ENCODE measurements around the gene CS. TPM values are rescaled to one million over a fixed set of nuclear protein-coding genes. Genes with fewer than 3 reads are reported as not detected.
A peak's percentile ranks its signal among the peaks of the same experiment; 100 is the strongest.

CS gene
- total and polyA plus RNA-seq, 3 donors from 2014 or later: 63.8 to 70.2 (median 67.8) TPM

DNA sequence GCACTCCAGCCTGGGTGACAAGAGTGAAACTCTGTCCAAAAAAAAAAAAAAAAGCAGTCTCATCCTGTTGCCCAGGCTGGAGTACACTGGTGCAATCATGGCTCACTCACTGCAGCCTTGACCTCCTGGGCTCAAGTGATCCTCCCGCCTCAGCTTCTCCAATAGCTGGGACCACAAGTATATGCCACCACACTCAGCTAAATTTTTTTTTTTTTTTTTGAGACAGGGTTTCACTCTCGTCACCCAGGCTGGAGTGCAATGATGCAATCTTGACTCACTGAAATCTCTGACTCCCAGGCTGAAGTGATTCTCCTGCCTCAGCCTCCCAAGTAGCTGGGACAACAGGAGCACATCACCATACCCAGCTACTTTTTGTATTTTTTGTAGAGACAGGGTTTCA, 20.9 kb upstream of the CS start:
- Histone ChIP-seq H3K4me1 (no peaks in the 10 kb centered on the region), H3K4me3 (no peak overlapping the region), H3K36me3 (ENCODE audit: low read depth, missing control alignments) (no peaks in the 10 kb centered on the region), H3K27me3 (no peaks in the 10 kb centered on the region), H3K27ac (no peak overlapping the region), H3K9me3 (no peaks in the 10 kb centered on the region)
- intact Hi-C loops (cut with DNase I; ENCODE audit: low total_unique reads): no loop called here
- WGBS, 2 donors: 94 to 98% methylated on average over 2 of the region's 2 CpGs
- TF ChIP-seq, protein P1, sequence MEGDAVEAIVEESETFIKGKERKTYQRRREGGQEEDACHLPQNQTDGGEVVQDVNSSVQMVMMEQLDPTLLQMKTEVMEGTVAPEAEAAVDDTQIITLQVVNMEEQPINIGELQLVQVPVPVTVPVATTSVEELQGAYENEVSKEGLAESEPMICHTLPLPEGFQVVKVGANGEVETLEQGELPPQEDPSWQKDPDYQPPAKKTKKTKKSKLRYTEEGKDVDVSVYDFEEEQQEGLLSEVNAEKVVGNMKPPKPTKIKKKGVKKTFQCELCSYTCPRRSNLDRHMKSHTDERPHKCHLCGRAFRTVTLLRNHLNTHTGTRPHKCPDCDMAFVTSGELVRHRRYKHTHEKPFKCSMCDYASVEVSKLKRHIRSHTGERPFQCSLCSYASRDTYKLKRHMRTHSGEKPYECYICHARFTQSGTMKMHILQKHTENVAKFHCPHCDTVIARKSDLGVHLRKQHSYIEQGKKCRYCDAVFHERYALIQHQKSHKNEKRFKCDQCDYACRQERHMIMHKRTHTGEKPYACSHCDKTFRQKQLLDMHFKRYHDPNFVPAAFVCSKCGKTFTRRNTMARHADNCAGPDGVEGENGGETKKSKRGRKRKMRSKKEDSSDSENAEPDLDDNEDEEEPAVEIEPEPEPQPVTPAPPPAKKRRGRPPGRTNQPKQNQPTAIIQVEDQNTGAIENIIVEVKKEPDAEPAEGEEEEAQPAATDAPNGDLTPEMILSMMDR (IDR thresholded peaks at IDR 0.05): no peak
- TF ChIP-seq POLR2A (IDR thresholded peaks at IDR 0.05): no peak
- DNase-seq: no peak

DNA sequence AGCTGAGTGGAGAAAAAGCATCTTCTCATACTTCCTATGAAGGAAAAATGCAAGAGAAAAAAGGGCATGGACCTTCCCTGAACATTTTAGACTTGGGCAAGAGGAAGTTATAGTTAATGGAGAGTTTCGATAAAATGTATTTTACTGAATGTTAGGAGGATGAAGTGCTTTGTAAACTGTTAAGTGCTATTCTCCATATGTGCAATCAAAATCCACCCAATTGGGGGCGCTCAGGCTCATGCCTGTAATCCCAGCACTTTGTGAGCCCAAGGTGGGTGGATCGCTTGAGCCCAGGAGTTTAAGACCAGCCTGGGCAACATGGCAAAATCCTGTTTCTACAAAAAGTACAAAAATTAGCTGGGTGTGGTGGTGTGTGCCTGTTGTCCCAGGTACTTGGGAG, 17.5 kb upstream of the CS start:
- no peaks in the 10 kb centered on the region for H3K9me3 ChIP-seq
- peaks cover 10% of the 10 kb centered on the region for H3K4me1 ChIP-seq
- H3K27me3 ChIP-seq: no peaks in the 10 kb centered on the region
- H3K27ac ChIP-seq: no peak overlapping the region
- DNase-seq: no peak
- intact Hi-C loops (cut with DNase I; ENCODE audit: low total_unique reads): no loop called here
- H3K4me3 ChIP-seq: no peak overlapping the region
- WGBS, 2 donors: 92 to 99% methylated on average over 3 of the region's 3 CpGs
- TF ChIP-seq, protein P1 (IDR thresholded peaks at IDR 0.05): no peak
- H3K36me3 ChIP-seq (ENCODE audit: low read depth, missing control alignments): no peaks in the 10 kb centered on the region

DNA sequence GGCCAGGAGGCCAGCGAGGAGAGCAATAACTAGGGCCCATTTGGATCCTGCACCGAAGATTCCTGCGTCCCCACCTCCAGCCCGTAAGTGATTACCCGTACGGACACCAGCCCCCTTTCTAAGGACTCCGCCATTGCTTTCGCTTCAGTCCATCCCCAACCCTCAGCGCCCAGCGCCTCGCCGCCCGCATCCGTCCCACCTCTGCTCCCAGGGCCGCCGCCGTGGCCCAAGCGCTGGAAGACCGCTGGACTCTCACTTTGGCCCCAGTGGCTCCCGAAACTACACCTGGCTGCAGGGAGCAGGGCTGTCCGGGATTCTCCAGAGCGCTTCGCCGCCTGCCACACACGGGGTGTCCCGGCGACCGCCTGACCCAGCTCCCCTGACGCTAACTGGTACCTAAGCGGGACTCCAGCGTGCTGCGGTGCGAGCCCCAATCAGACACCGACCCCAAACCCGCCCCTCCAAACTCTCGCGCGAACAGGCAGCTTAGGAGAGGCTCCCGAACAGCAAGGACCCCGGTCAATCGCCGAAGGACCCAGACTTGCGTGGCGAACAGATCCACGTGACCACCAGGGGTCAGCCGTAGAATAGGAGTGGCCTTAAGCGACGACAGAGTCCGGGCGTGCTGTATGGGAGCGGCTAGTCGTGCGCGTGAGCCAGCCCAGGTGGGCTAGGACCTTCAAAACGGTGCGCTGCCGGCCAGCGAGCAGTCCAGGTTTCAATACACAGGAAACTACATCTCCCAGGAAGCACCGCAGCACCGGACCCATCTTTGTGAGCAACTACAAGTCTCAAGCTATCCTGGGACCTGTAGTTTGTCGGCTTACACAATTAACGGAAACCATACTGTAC, 15.7 kb upstream of the CS start, which contains the start of gene CNPY2:
Gene CNPY2, minus strand, starts transcription at position 367 of the 852 bp plus-strand sequence. CDS start 771 bp downstream, outside the sequence.
- 0 to 2% methylated on average over 30 to 57 of the region's 62 CpGs for WGBS, 2 donors
- intact Hi-C loops (cut with DNase I; ENCODE audit: low total_unique reads): no loop called here
- H3K27me3 ChIP-seq: no peaks in the 10 kb centered on the region
- TF ChIP-seq, protein P1 (IDR thresholded peaks at IDR 0.05): peak in 2 of 3 experiments; percentile 18 to 47
- no peak for TF ChIP-seq POLR2A (IDR thresholded peaks at IDR 0.05)
- peak within 1 kb of the TSS; percentile 59 to 93 for H3K4me3 ChIP-seq
- peak; percentile 97 for DNase-seq
- H3K27ac ChIP-seq: peak within 1 kb of the TSS; percentile 79 to 92
- H3K36me3 ChIP-seq (ENCODE audit: low read depth, missing control alignments): no peaks in the 10 kb centered on the region
- no peaks in the 10 kb centered on the region for H3K9me3 ChIP-seq
- peaks cover 10% of the 10 kb centered on the region for H3K4me1 ChIP-seq

DNA sequence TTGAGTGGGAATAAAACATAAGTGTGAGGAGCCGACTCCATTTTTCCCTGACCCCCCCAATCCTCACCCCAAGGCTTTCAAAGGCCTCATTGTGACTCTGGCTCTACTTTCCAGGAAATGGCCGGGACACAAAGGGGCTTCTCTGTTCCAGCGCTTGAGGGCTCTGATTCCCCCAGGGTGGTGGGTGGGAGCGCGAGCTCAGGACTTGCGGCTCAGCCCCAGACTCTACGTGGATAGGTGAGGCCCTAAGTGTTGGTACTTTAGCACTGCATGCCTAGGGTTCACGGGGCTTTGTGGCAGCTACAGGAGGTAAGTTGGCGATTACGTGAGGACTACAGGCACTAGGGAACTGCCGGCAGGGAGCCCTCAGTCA, 15.1 kb upstream of the CS start:
- DNase-seq: no peak
- 0 to 1% methylated on average over 8 to 11 of the region's 11 CpGs for WGBS, 2 donors
- H3K36me3 ChIP-seq (ENCODE audit: low read depth, missing control alignments): no peaks in the 10 kb centered on the region
- H3K9me3 ChIP-seq: no peaks in the 10 kb centered on the region
- peak overlapping the region; percentile 59 to 93 for H3K4me3 ChIP-seq
- H3K27ac ChIP-seq: peak overlapping the region; percentile 79 to 92
- no peaks in the 10 kb centered on the region for H3K27me3 ChIP-seq
- peaks cover 10% of the 10 kb centered on the region for H3K4me1 ChIP-seq
- intact Hi-C loops (cut with DNase I; ENCODE audit: low total_unique reads): no loop called here
- TF ChIP-seq, protein P1 (IDR thresholded peaks at IDR 0.05): no peak
- no peak for TF ChIP-seq POLR2A (IDR thresholded peaks at IDR 0.05)

Data from testis (tissue), 3 donors.